Heart left ventricle (tissue), 13 donors: ENCODE results near the gene SLC12A4.

Experiments
- POLR2A ChIP-seq, 2 donors: fragments of 450-650 bp; IDR thresholded peaks; one replicate each; pipeline ENCODE4 v1.6.1; 2017; ENCODE audit warnings: antibody characterized with exemption in 2 of 2, mild to moderate bottlenecking in 2 of 2, moderate library complexity in 2 of 2
- TF ChIP-seq, protein P1 (sequence below), 12 donors: fragments of 200-600 bp; sonication (generic) in 4 of 12; IDR thresholded peaks; one replicate each; pipeline versions ENCODE4 v1.5.0 to v1.8.0; 2018 to 2022; ENCODE audit warnings: antibody characterized with exemption in 12 of 12, mild to moderate bottlenecking in 5 of 12
- donor health status: ischemic (EF 13 %, LVEDD 7.1; RV severe dilation, severe dysfunction).
- donor health status: DM: no; HTN: yes; CAD: no.
- donor health status: DM: no; HTN: no; CAD: no.
- donor health status: ischemic (EF 25% LVEDD 6.9; RV normal size, moderate dysfunction).
- donor health status: ischemic (EF 25% LVEDD 5.7; RV mildly dilated, moderate dysfunction).
- donor health status: ischemic (EF 35%, LVEDD 5.7; RV mildly dilated, moderate dysfunction).
- donor health status: nonischemic (EF 11% LVEDD 7.7; RV severe dilation, severe dysfunction).
- donor health status: DM: yes; HTN: yes; CAD: no.
- donor health status: PGD.
- donor health status: ischemic (EF 29% LVEDD 5.4; RV normal size, mild dysfunction).
- donor health status: nonischemic (EF 23%, LVEDD 6.1; RV moderate dilation, normal function).

- peak; percentile 94 to 98 for TF ChIP-seq POLR2A (IDR thresholded peaks at IDR 0.05)
- TF ChIP-seq, protein P1, sequence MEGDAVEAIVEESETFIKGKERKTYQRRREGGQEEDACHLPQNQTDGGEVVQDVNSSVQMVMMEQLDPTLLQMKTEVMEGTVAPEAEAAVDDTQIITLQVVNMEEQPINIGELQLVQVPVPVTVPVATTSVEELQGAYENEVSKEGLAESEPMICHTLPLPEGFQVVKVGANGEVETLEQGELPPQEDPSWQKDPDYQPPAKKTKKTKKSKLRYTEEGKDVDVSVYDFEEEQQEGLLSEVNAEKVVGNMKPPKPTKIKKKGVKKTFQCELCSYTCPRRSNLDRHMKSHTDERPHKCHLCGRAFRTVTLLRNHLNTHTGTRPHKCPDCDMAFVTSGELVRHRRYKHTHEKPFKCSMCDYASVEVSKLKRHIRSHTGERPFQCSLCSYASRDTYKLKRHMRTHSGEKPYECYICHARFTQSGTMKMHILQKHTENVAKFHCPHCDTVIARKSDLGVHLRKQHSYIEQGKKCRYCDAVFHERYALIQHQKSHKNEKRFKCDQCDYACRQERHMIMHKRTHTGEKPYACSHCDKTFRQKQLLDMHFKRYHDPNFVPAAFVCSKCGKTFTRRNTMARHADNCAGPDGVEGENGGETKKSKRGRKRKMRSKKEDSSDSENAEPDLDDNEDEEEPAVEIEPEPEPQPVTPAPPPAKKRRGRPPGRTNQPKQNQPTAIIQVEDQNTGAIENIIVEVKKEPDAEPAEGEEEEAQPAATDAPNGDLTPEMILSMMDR (IDR thresholded peaks at IDR 0.05): peak in 4 of 12 donors; percentile 14 to 28 (median 23)
Observed at GRCh38 chr16:67968400-67969253, at the start of gene SLC12A4.
